H1 (cell line): Measurements from ENCODE around the gene POLR3G. TPM values are rescaled to one million over a fixed set of nuclear protein-coding genes. Genes with fewer than 3 reads are reported as not detected.

Source experiments
- CTCF ChIA-PET: fragments of 300-600 bp; sonication (Branson Sonifier 250); formaldehyde crosslinking; loops from one replicate; lab custom pipeline; 2021; ENCODE audit not compliant: partially characterized antibody; lab: Charles Lee
- POLR2A ChIA-PET: fragments of 300-600 bp; sonication (Branson Sonifier 250); formaldehyde crosslinking; loops from one replicate; lab custom pipeline; 2021; ENCODE audit warnings: inconsistent platforms; ENCODE audit not compliant: partially characterized antibody; lab: Charles Lee
- DNase-seq, 2 experiments: peaks; one replicate each; pipeline versions ENCODE4 v3.0.0 to v3.0.0-alpha.2; 2010 to 2022; ENCODE audit warnings: low spot score in 2 of 2, low read depth in 1 of 2, mixed read lengths in 1 of 2
- FAIRE-seq: peaks from 2 replicates; lab custom pipeline; 2011; peaks lifted over from hg19 to GRCh38; lab: Jason Lieb, UNC
- H2AFZ ChIP-seq: 2 replicates; pipeline ENCODE4 v1.8.1; 2012; ENCODE audit warnings: low read length, inconsistent platforms
- H2AK5ac ChIP-seq: 2 replicates; pipeline ENCODE4 v1.6.1; 2013; ENCODE audit warnings: low read depth, low read length
- H2BK120ac ChIP-seq: replicated peaks from 2 replicates; pipeline ENCODE3; 2013; ENCODE audit warnings: low read depth, low read length, inconsistent platforms
- H2BK12ac ChIP-seq: 2 replicates; pipeline ENCODE4 v1.6.1; 2013; ENCODE audit warnings: low read depth, low read length
- H2BK15ac ChIP-seq: 2 replicates; pipeline ENCODE4 v1.6.1; 2013; ENCODE audit warnings: low read length
- H2BK20ac ChIP-seq: 2 replicates; pipeline ENCODE4 v1.6.1; 2013; ENCODE audit warnings: low read length
- H2BK5ac ChIP-seq: 2 replicates; pipeline ENCODE4 v1.6.1; 2013; ENCODE audit warnings: low read depth, low read length
- H3K14ac ChIP-seq: 2 replicates; pipeline ENCODE4 v1.6.1; 2013; ENCODE audit warnings: inconsistent platforms; ENCODE audit not compliant: insufficient read length
- H3K18ac ChIP-seq: 2 replicates; pipeline ENCODE4 v1.6.1; 2013; ENCODE audit warnings: low read length; ENCODE audit errors: extremely low read depth
- H3K23ac ChIP-seq: 2 replicates; pipeline ENCODE4 v1.6.1; 2013; ENCODE audit warnings: inconsistent platforms; ENCODE audit not compliant: insufficient read length
- H3K23me2 ChIP-seq: 2 replicates; pipeline ENCODE4 v1.6.1; 2013; ENCODE audit warnings: low read depth, low read length
- H3K27ac ChIP-seq: 2 replicates; pipeline ENCODE4 v1.6.1; 2011; ENCODE audit warnings: low read depth, low read length, inconsistent platforms
- H3K27me3 ChIP-seq, 4 experiments: replicated peaks in 1 of 4; 1 replicate in 1 of 4; 2 replicates in 3 of 4; pipeline versions ENCODE4 v1.6.1 to v1.8.1; 2011 to 2013; ENCODE audit warnings: low read length in 3 of 4, mild to moderate bottlenecking in 3 of 4, inconsistent platforms in 2 of 4, mixed read lengths in 2 of 4, moderate library complexity in 1 of 4; ENCODE audit not compliant: control insufficient read depth in 3 of 4, insufficient read depth in 3 of 4; ENCODE audit errors: extremely low read depth in 1 of 4
- H3K36me3 ChIP-seq, 4 experiments: 2 replicates each; pipeline versions ENCODE4 v1.6.1 to v1.8.1; 2011 to 2013; ENCODE audit warnings: mild to moderate bottlenecking in 4 of 4, low read length in 3 of 4, moderate library complexity in 2 of 4, control low read depth in 1 of 4, inconsistent platforms in 1 of 4; ENCODE audit not compliant: insufficient read depth in 4 of 4, control insufficient read depth in 2 of 4
- H3K4ac ChIP-seq: replicated peaks from 2 replicates; pipeline ENCODE3; 2013; ENCODE audit warnings: low read length, low read depth, mixed read lengths, inconsistent platforms; ENCODE audit not compliant: insufficient read length
- H3K4me1 ChIP-seq, 4 experiments: replicated peaks in 1 of 4; 1 replicate in 1 of 4; 2 replicates in 3 of 4; pipeline versions ENCODE4 v1.6.1 to v1.8.1; 2011 to 2013; ENCODE audit warnings: low read length in 3 of 4, inconsistent platforms in 2 of 4, mixed read lengths in 1 of 4; ENCODE audit not compliant: insufficient read depth in 4 of 4, control insufficient read depth in 3 of 4
- H3K4me2 ChIP-seq, 2 experiments: 2 replicates each; pipeline versions ENCODE4 v1.6.1 to v1.8.1; 2011 to 2013; ENCODE audit warnings: low read depth in 2 of 2, low read length in 2 of 2, control low read depth in 1 of 2, inconsistent platforms in 1 of 2, mild to moderate bottlenecking in 1 of 2; ENCODE audit not compliant: insufficient read depth in 1 of 2
- H3K4me3 ChIP-seq, 4 experiments: fragments of 200-600, 300-600 bp in 1 of 4; sonication (generic), shearing (Covaris generic), sonication (Bioruptor Twin) in 1 of 4; 2 replicates each; pipeline versions ENCODE4 v1.5.1 to v1.8.1; 2011 to 2016; ENCODE audit warnings: low read length in 4 of 4, low read depth in 3 of 4, control low read depth in 2 of 4, inconsistent platforms in 2 of 4, mild to moderate bottlenecking in 2 of 4, mixed read lengths in 1 of 4, moderate library complexity in 1 of 4; ENCODE audit not compliant: insufficient read depth in 2 of 4; ENCODE audit errors: extremely low read depth in 1 of 4
- H3K56ac ChIP-seq: replicated peaks from 2 replicates; pipeline ENCODE3; 2013; ENCODE audit warnings: low read depth, mild to moderate bottlenecking, mixed read lengths, low read length, inconsistent platforms; ENCODE audit not compliant: insufficient read length
- H3K79me1 ChIP-seq: 2 replicates; pipeline ENCODE4 v1.6.1; 2013; ENCODE audit warnings: low read depth, low read length, control low read depth
- H3K79me2 ChIP-seq, 2 experiments: 2 replicates each; pipeline versions ENCODE4 v1.6.1 to v1.8.1; 2012 to 2013; ENCODE audit warnings: low read length in 2 of 2, mild to moderate bottlenecking in 2 of 2, inconsistent platforms in 1 of 2; ENCODE audit not compliant: insufficient read depth in 2 of 2, control insufficient read depth in 1 of 2
- H3K9ac ChIP-seq, 4 experiments: replicated peaks in 1 of 4; 1 replicate in 1 of 4; 2 replicates in 3 of 4; pipeline versions ENCODE4 v1.6.1 to v1.8.1; 2011 to 2013; ENCODE audit warnings: low read depth in 3 of 4, low read length in 3 of 4, control low read depth in 2 of 4, mild to moderate bottlenecking in 2 of 4, moderate library complexity in 2 of 4, inconsistent platforms in 1 of 4; ENCODE audit errors: extremely low read depth in 1 of 4
- H3K9me3 ChIP-seq, 2 experiments: 2 replicates each; pipeline versions ENCODE4 v1.6.1 to v1.8.1; 2012 to 2013; ENCODE audit warnings: mild to moderate bottlenecking in 2 of 2, moderate library complexity in 2 of 2, control low read depth in 1 of 2, inconsistent platforms in 1 of 2, low read depth in 1 of 2, low read length in 1 of 2, mixed read lengths in 1 of 2; ENCODE audit not compliant: insufficient read depth in 2 of 2
- H4K20me1 ChIP-seq, 2 experiments: replicated peaks in 1 of 2; 2 replicates each; pipeline versions ENCODE3 to v1.8.1; 2011 to 2013; ENCODE audit warnings: inconsistent platforms in 2 of 2, low read length in 2 of 2, mild to moderate bottlenecking in 1 of 2; ENCODE audit not compliant: insufficient read depth in 2 of 2, control insufficient read depth in 1 of 2
- H4K5ac ChIP-seq: 2 replicates; pipeline ENCODE4 v1.6.1; 2013; ENCODE audit warnings: low read length, low read depth, mixed read lengths, inconsistent platforms; ENCODE audit not compliant: insufficient read length
- H4K8ac ChIP-seq: 2 replicates; pipeline ENCODE4 v1.8.0; 2013; ENCODE audit warnings: mild to moderate bottlenecking, moderate library complexity, low read length, inconsistent platforms; ENCODE audit not compliant: insufficient read depth; ENCODE audit errors: extremely low read depth
- H4K91ac ChIP-seq: replicated peaks from 2 replicates; pipeline ENCODE3; 2013; ENCODE audit warnings: low read length, mixed read lengths, inconsistent platforms; ENCODE audit not compliant: insufficient read length
- ATF3 ChIP-seq: IDR thresholded peaks from 2 replicates; pipeline ENCODE4 v1.6.1; 2011; ENCODE audit warnings: low read depth, mild to moderate bottlenecking, low read length; ENCODE audit not compliant: insufficient read depth
- BACH1 ChIP-seq: IDR thresholded peaks from 2 replicates; pipeline ENCODE4 v1.6.1; 2012; ENCODE audit warnings: low read length, improper control_type of control experiment
- BCL11A ChIP-seq, 2 experiments: IDR thresholded peaks; one replicate each; pipeline ENCODE4 v1.6.1; 2011; ENCODE audit warnings: low read depth in 2 of 2, low read length in 2 of 2, mild to moderate bottlenecking in 2 of 2
- EP300 ChIP-seq, 2 experiments: IDR thresholded peaks; 1 replicate in 1 of 2; 2 replicates in 1 of 2; pipeline ENCODE4 v1.6.1; 2011 to 2012; ENCODE audit warnings: low read depth in 2 of 2, low read length in 2 of 2, mild to moderate bottlenecking in 2 of 2, borderline replicate concordance in 1 of 2, inconsistent platforms in 1 of 2, moderate library complexity in 1 of 2
- POLR2A ChIP-seq, 2 experiments: IDR thresholded peaks; 1 replicate in 1 of 2; 2 replicates in 1 of 2; pipeline ENCODE4 v1.6.1; 2011; ENCODE audit warnings: low read depth in 2 of 2, low read length in 2 of 2, mild to moderate bottlenecking in 2 of 2; ENCODE audit errors: control extremely low read depth in 1 of 2
- SP1 ChIP-seq: IDR thresholded peaks from 2 replicates; pipeline ENCODE4 v1.6.1; 2011; ENCODE audit warnings: low read depth, low read length
- SRF ChIP-seq: IDR thresholded peaks from 2 replicates; pipeline ENCODE4 v1.6.1; 2011; ENCODE audit warnings: mild to moderate bottlenecking, low read depth, low read length, moderate library complexity
- SUZ12 ChIP-seq: fragments of 200-600 bp; sonication (generic); IDR thresholded peaks from 2 replicates; pipeline ENCODE4 v1.6.1; 2012; ENCODE audit warnings: mild to moderate bottlenecking, inconsistent platforms, low read length, moderate library complexity, mixed read lengths
- TBP ChIP-seq: IDR thresholded peaks from 2 replicates; pipeline ENCODE4 v1.6.1; 2011; ENCODE audit warnings: low read depth, low read length, improper control_type of control experiment
- WGBS, 2 experiments: shearing (Covaris generic) in 1 of 2; methylation state at CpG; one replicate each; pipeline versions ENCODE4 v1.1.6 to v1.1.7; 2013 to 2015; ENCODE audit warnings: low lambda C conversion rate in 2 of 2, mixed read lengths in 2 of 2, inconsistent platforms in 1 of 2, low coverage in 1 of 2, missing lambda C conversion rate in 1 of 2; ENCODE audit not compliant: insufficient replicate concordance in 2 of 2, insufficient coverage in 1 of 2, insufficient read length in 1 of 2; ENCODE audit errors: extremely low coverage in 1 of 2, missing lambda C conversion rate in 1 of 2; 5-methylcytosine and 5-hydroxymethylcytosine counted together
- polyA plus RNA-seq, 7 experiments: library from polyadenylated mRNA; depleted of rRNA in 3 of 7; stranded (reverse) in 5 of 7; unstranded in 2 of 7; fragments of >200 nt in 5 of 7; fragments of 200-250 nt in 2 of 7; gene quantifications; 1 replicate in 5 of 7; 2 replicates in 1 of 7; 4 replicates in 1 of 7; pipeline versions ENCODE4 v1.2.1 to v1.2.3, GENCODE V29; 2011 to 2013; ENCODE audit warnings: missing spikeins in 2 of 7, mixed read lengths in 2 of 7
- total RNA-seq: library from RNA; stranded (reverse); fragmentation: NEBNext Ultra II Directional; extraction: Animal tissue kit (Norgen Biotek cat#: 25700); gene quantifications from 2 replicates; pipeline ENCODE4 v1.2.1, GENCODE V29; 2021
- TF ChIP-seq, protein P1 (sequence below): IDR thresholded peaks from 2 replicates; pipeline ENCODE4 v1.6.1; 2012; ENCODE audit warnings: inconsistent platforms
- TF ChIP-seq, protein P2 (sequence below): IDR thresholded peaks from 2 replicates; pipeline ENCODE4 v1.6.1; 2012; ENCODE audit warnings: low read length, inconsistent platforms

Gene POLR3G
- total and polyA plus RNA-seq, 2 of the 8 experiments (the other 6 are each of a cell fraction or from before 2014, with no cell fraction given): 119 to 179 TPM

GRCh38 chr5:90503596-90503995 is 28.9 kb downstream of the POLR3G start:
- Histone ChIP-seq H2AFZ (no peak overlapping the region), H3K27me3 (peaks cover 0 to 1% (median 0%) of the 10 kb centered on the region in 4 experiments; a peak in 1 of 7 replicates), H3K18ac (no peak overlapping the region), H2BK120ac (no peak overlapping the region), H3K27ac (no peak overlapping the region), H3K23ac (no peak overlapping the region), H2BK15ac (no peak overlapping the region), H2AK5ac (no peak overlapping the region), H3K9ac (no peak overlapping the region), H3K79me2 (no peaks in the 10 kb centered on the region), H2BK12ac (no peak overlapping the region), H4K5ac (no peak overlapping the region), H4K20me1 (no peaks in the 10 kb centered on the region), H3K4me2 (no peak overlapping the region), H3K9me3 (no peaks in the 10 kb centered on the region), H4K91ac (no peak overlapping the region), H3K4me3 (no peak overlapping the region), H2BK20ac (no peak overlapping the region), H3K23me2 (no peaks in the 10 kb centered on the region), H4K8ac (no peak overlapping the region), H3K14ac (no peak overlapping the region), H2BK5ac (no peak overlapping the region), H3K79me1 (no peaks in the 10 kb centered on the region), H3K36me3 (peaks cover 3 to 64% (median 27%) of the 10 kb centered on the region in 4 experiments; a peak in 7 of 8 replicates), H3K4me1 (no peaks in the 10 kb centered on the region), H3K56ac (no peak overlapping the region), H3K4ac (no peak overlapping the region)
- DNase-seq: no peak
- ChIA-PET POLR2A (interaction anchor here (0.6 to 0.7 kb wide), 2 partner anchors 26 to 43 kb away, joined by 3 to 4 read pairs; no protein-coding TSS in a partner anchor), CTCF (interaction anchor here (0.6 kb wide), 1 partner anchor 10 kb away, joined by 3 read pairs; no protein-coding TSS in a partner anchor)
- FAIRE-seq: no peak
- 90% methylated on average over 1 of the region's 1 CpG; no CpG with 5 or more reads in 1 of the 2 experiments for WGBS, 2 experiments
- TF ChIP-seq ATF3 (no peak), EP300 (IDR thresholded peaks at IDR 0.05; ENCODE audit: borderline replicate concordance in 1 of 2, low read depth in 2 of 2, low read length in 2 of 2) (no peak), TBP (no peak), POLR2A (IDR thresholded peaks at IDR 0.05; ENCODE audit: control extremely low read depth in 1 of 2, low read depth in 2 of 2, low read length in 2 of 2) (no peak), SUZ12 (no peak), SP1 (no peak), BACH1 (no peak), SRF (no peak), BCL11A (IDR thresholded peaks at IDR 0.05; ENCODE audit: low read depth in 2 of 2, low read length in 2 of 2) (no peak)
- TF ChIP-seq, protein P1, sequence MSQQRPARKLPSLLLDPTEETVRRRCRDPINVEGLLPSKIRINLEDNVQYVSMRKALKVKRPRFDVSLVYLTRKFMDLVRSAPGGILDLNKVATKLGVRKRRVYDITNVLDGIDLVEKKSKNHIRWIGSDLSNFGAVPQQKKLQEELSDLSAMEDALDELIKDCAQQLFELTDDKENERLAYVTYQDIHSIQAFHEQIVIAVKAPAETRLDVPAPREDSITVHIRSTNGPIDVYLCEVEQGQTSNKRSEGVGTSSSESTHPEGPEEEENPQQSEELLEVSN: no peak
- TF ChIP-seq, protein P2, sequence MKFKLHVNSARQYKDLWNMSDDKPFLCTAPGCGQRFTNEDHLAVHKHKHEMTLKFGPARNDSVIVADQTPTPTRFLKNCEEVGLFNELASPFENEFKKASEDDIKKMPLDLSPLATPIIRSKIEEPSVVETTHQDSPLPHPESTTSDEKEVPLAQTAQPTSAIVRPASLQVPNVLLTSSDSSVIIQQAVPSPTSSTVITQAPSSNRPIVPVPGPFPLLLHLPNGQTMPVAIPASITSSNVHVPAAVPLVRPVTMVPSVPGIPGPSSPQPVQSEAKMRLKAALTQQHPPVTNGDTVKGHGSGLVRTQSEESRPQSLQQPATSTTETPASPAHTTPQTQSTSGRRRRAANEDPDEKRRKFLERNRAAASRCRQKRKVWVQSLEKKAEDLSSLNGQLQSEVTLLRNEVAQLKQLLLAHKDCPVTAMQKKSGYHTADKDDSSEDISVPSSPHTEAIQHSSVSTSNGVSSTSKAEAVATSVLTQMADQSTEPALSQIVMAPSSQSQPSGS: no peak
